Stimulated activated CD8-positive, alpha-beta memory T cell treated with anti-CD3 and anti-CD28 coated beads, Interleukin-4, amount 100 ng/mL, for 4 hours (primary cell): ENCODE results near the gene FBH1.
"Not testable (repeated sequence)": the region's sequence is repeated elsewhere in the genome, so short reads cannot be mapped to it uniquely, and the experiment has no call there.

Experiments used
- DNase-seq, 2 donors: peaks; one replicate each; pipeline ENCODE4 v3.0.0-alpha.2; 2020; ENCODE audit warnings: low read depth in 2 of 2, low spot score in 1 of 2

Gene FBH1

DNA sequence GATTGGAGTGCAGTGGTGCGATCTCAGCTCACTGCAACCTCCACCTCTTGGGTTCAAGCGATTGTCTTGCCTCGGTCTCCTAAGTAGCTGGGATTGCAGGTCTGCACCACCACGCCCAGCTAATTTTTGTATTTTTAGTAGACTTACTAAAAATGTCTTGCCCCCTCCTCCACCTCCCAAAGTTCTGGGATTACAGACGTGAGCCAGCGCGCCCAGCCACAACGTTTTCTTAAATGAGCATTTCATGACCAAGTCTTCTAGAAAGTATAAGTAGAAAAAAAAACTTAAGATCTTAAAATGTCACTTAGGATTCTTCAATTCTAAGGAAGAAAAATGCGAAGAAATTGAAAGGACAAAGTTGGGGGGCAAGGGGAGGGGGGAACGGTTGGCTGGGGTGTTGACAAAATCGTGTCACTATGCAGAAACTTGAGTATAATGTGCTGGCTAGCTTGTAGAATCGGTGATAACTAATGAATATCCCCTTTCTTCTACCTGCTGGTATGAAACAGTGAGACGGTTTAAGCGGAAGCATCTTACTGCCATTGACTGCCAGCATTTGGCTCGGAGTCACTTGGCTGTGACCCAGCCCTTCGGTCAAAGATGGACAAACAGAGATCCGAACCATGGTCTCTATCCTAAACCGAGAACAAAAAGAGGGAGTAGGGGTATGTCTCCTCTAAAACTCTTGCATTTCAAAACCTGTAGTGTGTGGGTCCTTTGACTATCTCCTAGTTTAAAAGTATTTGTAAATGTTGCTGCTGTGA is 12.7 kb downstream of the FBH1 start:
- no peak for DNase-seq

DNA sequence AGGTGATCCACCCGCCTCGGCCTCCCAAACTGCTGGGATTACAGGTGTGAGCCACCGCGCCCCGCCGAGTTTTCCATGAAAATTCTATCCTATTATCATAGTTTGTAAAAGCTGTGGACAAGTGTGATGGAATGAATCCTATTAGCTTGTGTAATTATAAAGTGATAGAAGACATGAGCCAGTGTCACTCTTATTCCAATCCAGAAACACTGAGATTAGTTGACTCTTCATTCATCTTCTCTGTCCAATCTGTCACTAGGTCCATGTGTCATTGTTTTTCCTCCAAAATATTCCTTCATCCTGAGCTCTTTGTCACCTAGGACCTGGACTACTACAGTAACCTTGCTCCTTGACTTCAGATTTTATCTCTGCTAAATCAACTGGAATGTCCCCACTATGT is 13.5 kb downstream of the FBH1 start:
- no peak for DNase-seq

- DNase-seq, result no peak
These were observed 14.2 kb downstream of the FBH1 start for GRCh38 chr10:5904227-5904626.

DNA sequence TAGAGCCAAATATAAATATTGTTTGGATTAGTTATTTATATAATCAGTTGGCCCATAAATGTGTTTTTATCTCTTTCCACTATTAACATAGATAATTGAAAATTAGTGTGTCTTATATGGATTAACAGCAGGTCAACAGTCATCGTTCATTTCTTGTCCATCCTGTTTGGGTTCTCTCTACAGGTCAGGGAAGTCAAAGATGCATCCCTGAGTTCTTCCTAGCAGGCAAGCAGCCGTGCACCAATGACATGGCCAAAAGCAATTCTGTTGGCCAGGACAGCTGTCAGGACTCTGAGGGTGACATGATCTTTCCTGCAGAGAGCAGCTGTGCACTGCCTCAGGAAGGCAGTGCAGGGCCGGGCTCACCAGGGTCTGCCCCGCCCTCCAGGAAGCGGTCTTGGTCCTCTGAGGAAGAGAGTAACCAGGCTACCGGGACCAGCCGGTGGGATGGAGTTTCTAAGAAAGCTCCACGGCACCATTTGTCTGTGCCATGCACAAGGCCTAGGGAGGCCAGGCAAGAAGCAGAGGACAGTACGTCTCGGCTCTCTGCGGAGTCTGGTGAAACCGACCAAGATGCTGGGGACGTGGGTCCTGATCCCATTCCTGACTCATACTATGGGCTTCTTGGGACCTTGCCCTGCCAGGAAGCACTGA is 15.9 kb downstream of the FBH1 start:
- no peak for DNase-seq

GRCh38 chr10:5906651-5907050 is 16.6 kb downstream of the FBH1 start:
- DNase-seq, result no peak

DNA sequence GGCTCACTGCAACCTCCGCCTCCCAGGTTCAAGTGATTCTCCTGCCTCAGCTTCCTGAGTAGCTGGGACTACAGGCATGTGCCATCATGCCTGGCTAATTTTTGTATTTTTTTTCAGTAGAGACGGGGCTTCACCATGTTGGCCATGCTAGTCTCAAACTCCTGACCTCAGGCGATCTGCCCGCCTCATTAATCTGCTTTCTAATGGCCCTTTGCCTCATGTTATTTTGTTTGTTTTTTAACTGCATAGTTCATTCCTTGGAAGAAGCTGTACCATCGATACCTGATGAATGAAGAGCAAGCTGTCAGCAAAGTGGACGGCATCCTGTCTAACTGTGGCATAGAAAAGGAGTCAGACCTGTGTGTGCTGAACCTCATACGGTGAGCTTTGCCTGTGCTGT is 18.6 kb downstream of the FBH1 start:
- not testable (repeated sequence) for DNase-seq

GRCh38 chr10:5910323-5911100 is 20.5 kb downstream of the FBH1 start:
- DNase-seq, result no peak

- no peak for DNase-seq
These were observed 21.6 kb downstream of the FBH1 start for GRCh38 chr10:5911670-5912069.

DNA sequence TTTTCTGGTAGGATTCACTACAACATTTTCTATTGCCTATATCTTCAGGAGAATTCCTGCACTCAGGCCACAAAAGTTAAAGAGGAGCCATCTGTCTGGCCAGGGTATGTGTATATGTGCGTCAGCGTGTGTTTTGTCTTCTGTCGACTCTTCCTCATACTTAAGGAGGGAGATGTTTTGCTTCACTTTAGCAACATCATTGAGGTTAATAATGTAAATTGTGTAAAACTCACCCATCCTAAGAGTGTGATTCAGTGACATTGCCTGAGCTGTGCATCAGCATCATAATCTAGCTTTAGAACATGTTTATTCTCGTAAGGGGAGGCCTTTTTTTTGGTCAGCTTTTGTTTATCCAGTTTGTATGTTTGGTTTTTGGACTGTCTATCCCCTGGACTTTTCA is 23.7 kb downstream of the FBH1 start:
- no peak for DNase-seq

- DNase-seq, result no peak
These were observed 25.4 kb downstream of the FBH1 start for GRCh38 chr10:5915451-5915850.

DNA sequence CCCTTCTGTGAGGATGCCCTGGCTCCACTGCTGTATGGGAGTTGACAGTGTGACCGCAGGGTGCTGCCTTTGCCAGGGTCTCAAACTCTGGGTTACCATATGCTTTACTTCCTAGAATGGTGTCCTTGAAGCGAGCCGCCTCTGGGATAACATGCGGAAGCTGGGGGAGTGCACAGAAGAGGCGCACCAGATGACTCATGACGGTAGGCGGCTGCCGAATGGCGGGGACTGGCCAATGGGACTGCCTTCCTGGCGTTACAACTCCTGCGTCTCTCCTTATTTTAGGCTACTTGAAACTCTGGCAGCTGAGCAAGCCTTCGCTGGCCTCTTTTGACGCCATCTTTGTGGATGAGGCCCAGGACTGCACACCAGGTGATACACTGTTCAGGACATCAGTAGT is 27.3 kb downstream of the FBH1 start:
- no peak for DNase-seq

GRCh38 chr10:5918763-5919162 is 28.7 kb downstream of the FBH1 start:
- no peak for DNase-seq

DNA sequence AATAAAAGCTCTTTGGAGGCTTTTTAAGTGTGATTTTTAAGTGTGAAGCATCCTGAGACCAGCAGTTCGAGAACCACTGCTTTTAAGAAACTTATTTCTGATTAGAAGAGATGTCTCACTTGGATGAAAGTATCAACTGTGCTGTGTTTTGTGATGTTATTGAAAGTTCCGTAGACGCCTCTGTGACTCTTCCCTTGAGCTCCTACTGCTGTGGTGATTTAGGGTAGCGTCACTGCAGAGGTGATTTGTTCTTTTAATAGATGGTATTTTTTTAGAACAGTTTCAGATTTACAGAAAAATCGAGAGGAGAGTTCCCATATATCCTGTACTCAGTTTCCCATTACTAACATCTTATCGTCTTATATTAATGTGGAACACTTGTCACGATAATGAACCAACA is 29.5 kb downstream of the FBH1 start:
- DNase-seq, result no peak

- no peak for DNase-seq
These were observed 31.7 kb downstream of the FBH1 start for GRCh38 chr10:5921746-5922145.

DNA sequence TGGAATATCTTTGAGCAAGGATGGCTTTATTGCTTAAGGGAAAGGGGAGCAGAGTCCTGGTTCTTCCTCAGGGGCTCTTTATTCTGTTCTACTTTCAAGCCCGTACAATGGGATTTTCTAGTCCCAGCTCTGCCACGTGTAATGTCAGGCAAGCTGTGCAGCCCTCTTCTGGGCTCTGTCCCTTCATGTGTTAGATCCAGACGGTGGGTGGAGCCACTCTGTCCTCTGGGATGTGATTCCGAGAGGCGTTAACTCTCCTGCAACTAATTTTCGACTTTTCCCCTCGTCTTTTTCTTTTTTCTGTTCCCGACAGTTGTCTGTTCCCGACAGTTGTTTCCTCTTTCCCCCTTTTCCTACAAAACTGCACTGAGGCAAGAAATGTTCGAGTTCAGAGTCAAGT is 34.8 kb downstream of the FBH1 start:
- DNase-seq, result no peak

DNA sequence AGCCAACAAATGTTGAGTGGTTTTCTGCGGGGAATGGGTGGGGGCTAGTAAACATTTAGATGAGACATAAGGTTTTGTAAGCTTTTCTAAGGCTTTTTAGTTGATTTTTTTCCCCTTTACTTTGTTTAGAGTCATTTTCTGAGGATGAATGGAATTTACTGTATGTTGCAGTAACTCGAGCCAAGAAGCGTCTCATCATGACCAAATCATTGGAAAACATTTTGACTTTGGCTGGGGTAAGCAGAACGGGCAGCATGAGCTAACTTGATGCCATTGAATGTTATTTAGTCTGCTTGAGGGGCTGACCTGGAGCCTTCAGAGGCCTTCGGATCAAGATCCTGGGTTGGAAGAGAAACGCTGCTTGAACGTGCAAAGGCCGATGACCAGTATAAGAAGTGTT is 37.3 kb downstream of the FBH1 start:
- no peak for DNase-seq

DNA sequence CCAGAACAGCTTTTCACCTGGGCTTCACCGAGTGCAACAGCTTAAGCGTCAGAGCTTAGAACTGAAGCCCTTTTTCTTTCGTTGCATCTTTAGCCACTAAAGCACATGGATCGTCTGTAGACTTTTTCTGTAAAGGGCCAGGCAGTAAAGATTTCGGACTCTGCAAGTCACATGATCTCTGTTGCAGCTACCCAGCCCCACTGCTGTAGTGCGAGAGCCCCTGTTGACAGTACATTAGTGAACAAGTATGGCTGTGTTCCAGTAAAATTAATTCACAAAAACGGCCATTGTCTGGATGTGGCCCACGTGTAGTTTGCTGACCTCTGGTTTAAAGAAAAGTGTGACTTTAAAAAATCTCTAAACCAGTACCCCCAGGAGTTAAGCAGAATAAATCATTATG is 39.4 kb downstream of the FBH1 start:
- DNase-seq, result no peak

DNA sequence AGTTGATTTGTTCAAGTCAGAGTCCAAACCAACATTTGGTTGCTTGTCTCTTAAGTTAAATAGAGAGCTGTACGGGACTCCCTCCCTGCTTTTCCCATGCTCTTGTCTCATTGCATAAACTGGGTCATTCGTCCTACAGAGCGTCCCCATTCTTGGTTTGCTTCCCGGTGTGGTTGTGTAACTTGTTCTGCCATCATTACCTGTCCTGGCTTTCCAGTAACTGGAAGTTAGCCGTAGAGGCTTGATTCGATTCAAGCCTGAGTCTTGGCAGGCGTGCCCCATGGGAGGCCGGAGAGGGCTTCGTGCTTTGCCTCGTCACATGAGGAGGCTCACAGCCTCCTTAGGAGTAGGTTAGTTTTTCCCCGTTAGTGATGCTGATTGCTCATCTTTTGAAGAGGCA is 40.2 kb downstream of the FBH1 start:
- DNase-seq, result no peak

- no peak for DNase-seq
These were observed 42.3 kb downstream of the FBH1 start for GRCh38 chr10:5932345-5932744.

DNA sequence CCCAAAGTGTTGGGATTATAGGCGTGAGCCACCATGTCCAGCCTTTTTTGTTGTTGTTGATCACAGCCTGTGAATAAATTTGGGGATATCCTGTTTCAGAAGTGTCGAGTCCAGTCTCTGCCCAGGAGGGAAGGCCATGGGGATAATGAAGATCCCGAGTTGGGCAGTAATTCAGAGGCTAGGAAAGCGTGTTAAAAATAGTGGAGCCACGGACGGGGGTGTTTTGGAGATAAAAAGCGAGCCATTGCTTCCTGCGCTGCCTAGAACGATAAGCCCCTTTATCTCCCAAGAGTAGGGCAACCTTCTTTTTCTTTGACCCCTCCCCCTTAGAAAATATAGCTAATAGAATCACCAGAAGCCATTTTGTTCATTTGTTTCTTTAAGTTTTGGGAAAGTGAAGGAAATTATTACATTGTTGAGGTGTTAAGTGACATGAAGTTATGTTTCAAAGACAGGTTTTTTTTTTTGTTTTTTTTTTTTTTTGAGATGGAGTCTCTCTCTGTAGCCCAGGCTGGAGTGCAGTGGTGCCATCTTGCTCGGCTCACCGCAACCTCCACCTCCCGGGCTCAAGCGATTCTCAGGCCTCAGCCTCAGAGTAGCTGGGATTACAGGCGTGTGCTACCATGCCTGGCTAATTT is 44.0 kb downstream of the FBH1 start:
- DNase-seq, result no peak

DNA sequence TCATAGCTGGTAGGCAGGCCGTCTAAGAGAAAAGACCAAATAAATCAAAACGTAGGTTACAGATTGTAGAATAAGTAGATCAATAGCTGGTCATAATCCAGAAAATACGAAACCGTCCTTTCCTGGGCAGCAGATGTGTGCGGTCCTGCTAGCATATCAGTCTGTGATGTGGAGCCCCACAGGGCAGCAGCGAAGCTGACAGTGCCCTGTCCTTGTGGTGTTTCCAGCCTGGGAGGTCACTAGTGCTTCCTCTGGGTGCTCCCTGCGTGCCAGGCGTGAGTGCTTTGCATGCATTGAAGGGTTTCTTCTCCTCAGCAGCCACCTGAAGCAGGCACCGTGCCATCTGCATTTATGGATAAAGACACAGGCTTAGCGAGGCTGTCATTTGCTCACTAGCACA is 45.6 kb downstream of the FBH1 start:
- no peak for DNase-seq

DNA sequence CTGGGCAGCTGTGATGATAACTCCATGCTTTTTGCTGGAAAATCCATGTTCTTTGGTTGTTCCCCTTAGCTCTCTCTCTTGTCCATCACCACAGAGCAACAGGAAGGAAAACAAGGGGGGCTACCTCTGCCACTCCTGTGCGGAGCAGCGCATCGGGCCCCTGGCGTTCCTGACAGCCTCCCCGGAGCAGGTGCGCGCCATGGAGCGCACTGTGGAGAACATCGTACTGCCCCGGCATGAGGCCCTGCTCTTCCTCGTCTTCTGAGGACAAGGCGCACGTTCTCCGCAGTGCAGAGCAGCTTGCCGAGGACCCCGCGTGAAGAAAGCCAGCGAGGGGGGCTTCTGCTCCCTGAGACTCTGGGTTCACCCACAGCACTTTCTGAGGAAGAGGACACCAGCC is 47.0 kb downstream of the FBH1 start:
- DNase-seq, result no peak
